ENCODE measurements around the gene NTN1.

NTN1 gene

GRCh38 chr17:9287306-9287705 is 266.0 kb downstream of the NTN1 start:
- DNase-seq: no peak

GRCh38 chr17:9290226-9290613 is 268.9 kb downstream of the NTN1 start:
- no peak for DNase-seq

- peak in 2 of 5 donors; percentile 4 to 8 for DNase-seq
Observed at GRCh38 chr17:9291912-9292560, 270.7 kb downstream of the NTN1 start.

- no peak for DNase-seq
Observed at GRCh38 chr17:9292561-9292941, 271.2 kb downstream of the NTN1 start.

Data from T-helper 1 cell (primary cell).